A549 (cell line): Measurements from ENCODE around the gene TBATA.

Experiments used
- CHD4 ChIP-seq: fragments of 200-600 bp; sonication (generic); IDR thresholded peaks from 2 replicates; pipeline ENCODE4 v1.6.1; 2016; ENCODE audit warnings: antibody characterized with exemption, mild to moderate bottlenecking, borderline replicate concordance
- CTCF ChIP-seq: fragments of >200 bp; sonication (Bioruptor Twin); formaldehyde crosslinking; IDR thresholded peaks from 3 replicates; pipeline ENCODE4 v1.5.1; 2016
- JUNB ChIP-seq: fragments of >200 bp; sonication (Bioruptor Twin); formaldehyde crosslinking; IDR thresholded peaks from 2 replicates; pipeline ENCODE4 v1.6.1; 2016
- ZNF302 ChIP-seq: fragments of 250-450 bp; sonication (Bioruptor Pico); IDR thresholded peaks from 2 replicates; pipeline ENCODE4 v1.9.0; 2021; ENCODE audit warnings: inconsistent platforms, mild to moderate bottlenecking, moderate library complexity

- TF ChIP-seq JUNB, result no peak
- TF ChIP-seq ZNF302 (CRISPR knock-in tag), result no peak
- no peak for TF ChIP-seq CHD4
- no peak for TF ChIP-seq CTCF
Measured at GRCh38 chr10:70832852-70833528, 47.8 kb upstream of the TBATA start.
